Astrocyte of the cerebellum (primary cell): ENCODE measurements around the gene AASDHPPT.

Source experiments
- DNase-seq: peaks from one replicate; pipeline ENCODE4 v3.0.0-alpha.2; 2011; ENCODE audit warnings: low read depth
- H3K4me3 ChIP-seq: 2 replicates; pipeline ENCODE4 v1.5.1; 2011; ENCODE audit warnings: mild to moderate bottlenecking, low read depth, low read length, moderate library complexity
- in situ Hi-C: cut with HindIII; loops from 2 replicates; pipeline ENCODE4 v1.10.0; 2017; ENCODE audit warnings: low sequenced_read_pairs
- TF ChIP-seq, protein P1 (sequence below): IDR thresholded peaks from 2 replicates; pipeline ENCODE4 v1.5.1; 2012; ENCODE audit warnings: low read length, low read depth, moderate library complexity, mild to moderate bottlenecking; ENCODE audit errors: missing control alignments

AASDHPPT gene

DNA sequence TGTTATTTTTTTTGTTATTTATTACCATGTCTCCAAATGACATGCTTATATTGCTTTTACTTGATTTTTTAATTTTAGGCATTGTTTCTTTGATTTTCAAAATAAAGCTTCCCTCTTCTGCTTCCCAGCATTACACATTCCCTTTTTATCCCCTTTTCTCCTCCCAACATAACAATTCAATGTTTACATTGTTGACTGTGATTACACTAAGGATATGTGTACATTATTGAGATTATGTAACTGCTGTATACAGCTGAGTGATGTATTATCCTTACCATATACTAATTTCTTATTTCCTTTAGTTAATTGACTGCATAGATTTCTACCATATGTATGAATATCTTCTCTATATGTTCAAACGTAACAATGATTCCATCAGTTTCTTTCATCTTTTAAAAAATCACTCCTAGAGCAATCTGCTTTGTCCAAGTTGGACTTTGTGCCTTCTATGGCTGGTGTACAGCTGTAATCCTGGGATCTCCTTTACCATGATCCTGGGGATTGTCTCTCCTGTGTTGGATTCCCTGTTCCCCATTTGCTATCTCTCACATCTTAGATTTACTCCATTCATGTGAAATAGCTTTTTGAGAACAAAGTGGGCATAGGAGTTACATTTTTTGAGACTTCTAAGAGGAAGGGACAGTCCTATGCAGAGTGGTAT lies 21.6 kb downstream of the AASDHPPT start:
- in situ Hi-C loops: no loop called here

DNA sequence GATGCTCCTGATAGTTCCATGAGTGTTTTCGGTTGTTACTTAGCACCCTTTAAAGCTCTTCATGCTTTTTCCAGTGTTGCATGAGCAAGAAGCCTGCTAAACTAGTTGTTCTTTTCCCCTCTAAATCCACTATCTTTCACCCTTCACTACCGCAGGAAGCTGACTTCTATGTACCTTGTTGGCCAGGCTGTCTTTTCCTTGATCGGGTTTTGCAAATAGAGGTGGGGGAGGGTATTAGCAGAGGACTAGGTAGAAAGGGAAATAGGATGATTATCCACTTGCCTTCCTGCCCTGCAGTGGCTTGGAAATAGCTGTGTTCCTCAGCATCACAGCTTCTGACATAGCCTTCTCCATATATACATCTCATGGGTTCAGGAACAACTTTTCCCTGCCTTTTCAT lies 23.9 kb downstream of the AASDHPPT start:
- no peak overlapping the region for H3K4me3 ChIP-seq
- no peak for DNase-seq
- TF ChIP-seq, protein P1, sequence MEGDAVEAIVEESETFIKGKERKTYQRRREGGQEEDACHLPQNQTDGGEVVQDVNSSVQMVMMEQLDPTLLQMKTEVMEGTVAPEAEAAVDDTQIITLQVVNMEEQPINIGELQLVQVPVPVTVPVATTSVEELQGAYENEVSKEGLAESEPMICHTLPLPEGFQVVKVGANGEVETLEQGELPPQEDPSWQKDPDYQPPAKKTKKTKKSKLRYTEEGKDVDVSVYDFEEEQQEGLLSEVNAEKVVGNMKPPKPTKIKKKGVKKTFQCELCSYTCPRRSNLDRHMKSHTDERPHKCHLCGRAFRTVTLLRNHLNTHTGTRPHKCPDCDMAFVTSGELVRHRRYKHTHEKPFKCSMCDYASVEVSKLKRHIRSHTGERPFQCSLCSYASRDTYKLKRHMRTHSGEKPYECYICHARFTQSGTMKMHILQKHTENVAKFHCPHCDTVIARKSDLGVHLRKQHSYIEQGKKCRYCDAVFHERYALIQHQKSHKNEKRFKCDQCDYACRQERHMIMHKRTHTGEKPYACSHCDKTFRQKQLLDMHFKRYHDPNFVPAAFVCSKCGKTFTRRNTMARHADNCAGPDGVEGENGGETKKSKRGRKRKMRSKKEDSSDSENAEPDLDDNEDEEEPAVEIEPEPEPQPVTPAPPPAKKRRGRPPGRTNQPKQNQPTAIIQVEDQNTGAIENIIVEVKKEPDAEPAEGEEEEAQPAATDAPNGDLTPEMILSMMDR: no peak
- in situ Hi-C loops: no loop called here

More for the DNA sequence above, 21.6 kb downstream of the AASDHPPT start:
- no peak for DNase-seq
- no peak overlapping the region for H3K4me3 ChIP-seq
- TF ChIP-seq, protein P1: no peak

DNA sequence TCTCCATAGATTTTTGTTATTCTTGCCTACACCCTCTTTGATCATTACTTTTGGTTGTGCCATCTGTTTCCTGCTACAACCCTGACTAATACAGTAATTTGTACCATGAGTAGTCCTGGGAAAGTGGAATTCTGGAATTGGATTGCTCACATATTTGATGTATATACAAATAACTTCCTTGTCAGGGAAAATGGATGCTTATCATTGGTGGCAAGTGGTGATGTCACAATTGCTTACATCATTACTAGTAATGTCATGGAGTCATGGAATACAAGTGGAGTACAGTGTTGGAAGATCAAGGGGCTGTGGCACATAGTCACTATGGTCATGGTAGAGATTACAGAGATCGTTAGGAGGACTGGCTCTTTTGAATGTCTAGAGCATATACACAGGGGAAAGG lies 24.4 kb downstream of the AASDHPPT start:
- no peak for DNase-seq
- in situ Hi-C loops: no loop called here
- TF ChIP-seq, protein P1: no peak

DNA sequence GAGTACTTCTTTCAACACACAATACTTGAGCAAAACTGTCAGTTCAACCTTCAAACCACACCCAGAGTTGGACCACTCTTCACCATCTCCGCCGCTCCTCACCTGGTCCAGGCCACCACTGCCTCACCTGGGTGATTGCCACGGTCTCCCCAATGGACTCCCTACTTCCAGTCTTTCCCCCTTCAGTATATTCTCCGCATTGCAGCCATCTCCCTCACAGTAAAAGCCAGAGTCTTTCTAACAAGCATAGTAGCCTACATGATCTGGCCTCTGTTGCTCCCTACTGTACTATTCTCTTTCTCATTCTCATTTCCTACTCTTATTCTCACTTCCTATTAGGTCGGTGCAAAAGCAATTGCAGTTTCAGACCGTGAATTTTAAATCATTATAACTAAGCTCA lies 28.5 kb downstream of the AASDHPPT start:
- in situ Hi-C loops: no loop called here
- H3K4me3 ChIP-seq: no peak overlapping the region
- no peak for DNase-seq
- TF ChIP-seq, protein P1: no peak

More for the DNA sequence above, 24.4 kb downstream of the AASDHPPT start:
- H3K4me3 ChIP-seq: no peak overlapping the region

DNA sequence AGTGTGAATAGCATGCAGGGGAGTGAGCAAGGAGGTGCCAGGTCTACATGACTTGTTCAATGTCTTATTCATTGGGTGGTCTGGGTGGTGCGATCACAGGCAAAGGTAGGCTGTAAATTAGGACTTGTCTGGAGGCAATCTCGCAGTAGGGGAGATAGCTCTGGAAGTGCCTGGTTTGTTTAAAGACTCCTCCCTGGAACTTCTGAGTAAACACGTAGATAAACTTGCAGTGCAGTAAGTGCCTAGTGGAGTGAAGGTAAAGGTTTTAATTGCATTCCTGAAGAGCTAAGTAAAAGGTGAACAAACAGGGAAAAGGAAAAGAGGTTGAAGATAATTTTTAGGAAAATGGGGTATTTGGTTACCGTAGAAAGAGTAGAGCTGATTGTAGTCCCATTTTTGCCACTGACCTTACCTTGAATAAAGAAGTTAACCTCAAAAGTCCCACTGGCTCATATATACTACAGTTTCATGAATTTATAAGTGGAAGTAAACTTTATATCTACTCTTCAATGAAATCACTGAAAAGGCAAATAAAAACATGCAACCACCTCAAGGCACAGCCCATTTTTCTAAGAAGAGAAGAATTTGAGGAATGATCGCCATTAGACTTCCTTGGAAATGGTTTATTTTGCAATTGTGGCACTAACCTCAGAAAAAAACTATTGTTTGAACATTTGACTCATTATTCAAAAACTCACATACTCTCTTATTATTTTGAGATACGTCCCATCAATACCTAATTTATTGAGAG lies 44.3 kb downstream of the AASDHPPT start:
- H3K4me3 ChIP-seq: no peak overlapping the region
- in situ Hi-C loops: no loop called here
- no peak for DNase-seq
- TF ChIP-seq, protein P1: no peak

DNA sequence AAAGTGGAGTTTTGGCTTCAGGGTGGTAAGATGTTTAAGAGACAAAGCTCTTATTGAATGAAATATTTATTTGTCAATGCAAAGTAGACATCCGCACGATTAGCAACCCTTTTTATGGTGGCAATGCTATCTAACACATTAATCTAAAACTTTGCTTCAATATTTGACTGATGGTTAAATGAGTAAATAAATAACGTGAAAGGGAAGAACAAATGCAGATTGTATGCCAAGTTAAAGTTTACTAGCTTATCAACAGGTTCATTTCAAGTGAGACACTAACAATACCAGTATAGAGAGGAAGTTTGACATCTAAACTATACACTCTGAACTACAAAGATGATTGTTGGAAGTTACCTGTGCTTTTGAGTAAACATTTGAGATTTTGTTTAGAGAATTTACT lies 50.1 kb downstream of the AASDHPPT start:
- DNase-seq: no peak
- TF ChIP-seq, protein P1: no peak
- no peak overlapping the region for H3K4me3 ChIP-seq
- in situ Hi-C loops: no loop called here
